ENCODE measurements around the gene RPH3AL.

GRCh38 chr17:336110-337021, 16.2 kb downstream of the RPH3AL start:
- TF ChIP-seq POLR2A (IDR thresholded peaks at IDR 0.05) = no peak
- no peak for TF ChIP-seq CTCF (IDR thresholded peaks at IDR 0.05)
- no peak for TF ChIP-seq EP300 (IDR thresholded peaks at IDR 0.05)

All from gastroesophageal sphincter (tissue), 3 donors.